ENCODE results near the gene MTA1. TPM values are rescaled to one million over a fixed set of nuclear protein-coding genes. Genes with fewer than 3 reads are reported as not detected.

The MTA1 gene
- total and polyA plus RNA-seq, 2 donors from 2014 or later, result 30.4 to 112 TPM

- TF ChIP-seq, protein P1, sequence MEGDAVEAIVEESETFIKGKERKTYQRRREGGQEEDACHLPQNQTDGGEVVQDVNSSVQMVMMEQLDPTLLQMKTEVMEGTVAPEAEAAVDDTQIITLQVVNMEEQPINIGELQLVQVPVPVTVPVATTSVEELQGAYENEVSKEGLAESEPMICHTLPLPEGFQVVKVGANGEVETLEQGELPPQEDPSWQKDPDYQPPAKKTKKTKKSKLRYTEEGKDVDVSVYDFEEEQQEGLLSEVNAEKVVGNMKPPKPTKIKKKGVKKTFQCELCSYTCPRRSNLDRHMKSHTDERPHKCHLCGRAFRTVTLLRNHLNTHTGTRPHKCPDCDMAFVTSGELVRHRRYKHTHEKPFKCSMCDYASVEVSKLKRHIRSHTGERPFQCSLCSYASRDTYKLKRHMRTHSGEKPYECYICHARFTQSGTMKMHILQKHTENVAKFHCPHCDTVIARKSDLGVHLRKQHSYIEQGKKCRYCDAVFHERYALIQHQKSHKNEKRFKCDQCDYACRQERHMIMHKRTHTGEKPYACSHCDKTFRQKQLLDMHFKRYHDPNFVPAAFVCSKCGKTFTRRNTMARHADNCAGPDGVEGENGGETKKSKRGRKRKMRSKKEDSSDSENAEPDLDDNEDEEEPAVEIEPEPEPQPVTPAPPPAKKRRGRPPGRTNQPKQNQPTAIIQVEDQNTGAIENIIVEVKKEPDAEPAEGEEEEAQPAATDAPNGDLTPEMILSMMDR (IDR thresholded peaks at IDR 0.05; ENCODE audit: borderline replicate concordance, extremely low read depth, insufficient read depth), result no peak
- no peak overlapping the region for H3K27ac ChIP-seq (ENCODE audit: low read depth in 2 of 2, low read length in 2 of 2)
- FAIRE-seq (no peak), DNase-seq (no peak)
- no peaks in the 10 kb centered on the region for H3K27me3 ChIP-seq (ENCODE audit: control insufficient read depth, insufficient read depth, low read length)
- H3K9me3 ChIP-seq (ENCODE audit: control insufficient read depth in 2 of 3, insufficient read depth in 1 of 3, low read length in 3 of 3), result peaks cover 0 to 3% (median 0%) of the 10 kb centered on the region in 3 donors
- H3K4me1 ChIP-seq (ENCODE audit: control insufficient read depth in 2 of 3, insufficient read depth in 2 of 3, low read depth in 1 of 3, low read length in 3 of 3), result peaks cover 0 to 2% (median 0%) of the 10 kb centered on the region in 3 donors
- H3K9ac ChIP-seq (ENCODE audit: low read length in 3 of 3), result no peak overlapping the region
- peaks cover 0 to 4% (median 0%) of the 10 kb centered on the region in 3 donors for H3K36me3 ChIP-seq (ENCODE audit: control insufficient read depth in 2 of 3, insufficient read depth in 3 of 3, low read length in 3 of 3)
- H3K4me3 ChIP-seq (ENCODE audit: low read length in 3 of 3), result no peak overlapping the region
- intact Hi-C loops (cut with DNase I), result no loop called here
These were observed 11.6 kb downstream of the MTA1 start for GRCh38 chr14:105431256-105431655.

GRCh38 chr14:105432657-105433056, 13.0 kb downstream of the MTA1 start:
- no peaks in the 10 kb centered on the region for H3K9me3 ChIP-seq (ENCODE audit: control insufficient read depth in 2 of 3, insufficient read depth in 1 of 3, low read length in 3 of 3)
- no peaks in the 10 kb centered on the region for H3K36me3 ChIP-seq (ENCODE audit: control insufficient read depth in 2 of 3, insufficient read depth in 3 of 3, low read length in 3 of 3)
- TF ChIP-seq, protein P1 (IDR thresholded peaks at IDR 0.05; ENCODE audit: borderline replicate concordance, extremely low read depth, insufficient read depth), result no peak
- intact Hi-C loops (cut with DNase I), result no loop called here
- no peaks in the 10 kb centered on the region for H3K27me3 ChIP-seq (ENCODE audit: control insufficient read depth, insufficient read depth, low read length)
- H3K9ac ChIP-seq (ENCODE audit: low read length in 3 of 3), result no peak overlapping the region
- H3K4me3 ChIP-seq (ENCODE audit: low read length in 3 of 3), result no peak overlapping the region
- peaks cover 0 to 2% (median 0%) of the 10 kb centered on the region in 3 donors for H3K4me1 ChIP-seq (ENCODE audit: control insufficient read depth in 2 of 3, insufficient read depth in 2 of 3, low read depth in 1 of 3, low read length in 3 of 3)
- no peak overlapping the region for H3K27ac ChIP-seq (ENCODE audit: low read depth in 2 of 2, low read length in 2 of 2)
- FAIRE-seq, result no peak
- DNase-seq, result peak in 1 of 5 donors; percentile 18

- Histone ChIP-seq H3K27ac (ENCODE audit: low read depth in 2 of 2, low read length in 2 of 2) (no peak overlapping the region), H3K27me3 (ENCODE audit: control insufficient read depth, insufficient read depth, low read length) (no peaks in the 10 kb centered on the region), H3K4me3 (ENCODE audit: low read length in 3 of 3) (no peak overlapping the region), H3K9ac (ENCODE audit: low read length in 3 of 3) (no peak overlapping the region), H3K9me3 (ENCODE audit: control insufficient read depth in 2 of 3, insufficient read depth in 1 of 3, low read length in 3 of 3) (no peaks in the 10 kb centered on the region), H3K4me1 (ENCODE audit: control insufficient read depth in 2 of 3, insufficient read depth in 2 of 3, low read depth in 1 of 3, low read length in 3 of 3) (peaks cover 0 to 2% (median 0%) of the 10 kb centered on the region in 3 donors), H3K36me3 (ENCODE audit: control insufficient read depth in 2 of 3, insufficient read depth in 3 of 3, low read length in 3 of 3) (no peaks in the 10 kb centered on the region)
- intact Hi-C loops (cut with DNase I), result no loop called here
- FAIRE-seq, result no peak
- TF ChIP-seq, protein P1 (IDR thresholded peaks at IDR 0.05; ENCODE audit: borderline replicate concordance, extremely low read depth, insufficient read depth), result no peak
- peak in 2 of 5 donors; percentile 37 to 72 for DNase-seq
These were observed 13.6 kb downstream of the MTA1 start for GRCh38 chr14:105433161-105433605.

DNA sequence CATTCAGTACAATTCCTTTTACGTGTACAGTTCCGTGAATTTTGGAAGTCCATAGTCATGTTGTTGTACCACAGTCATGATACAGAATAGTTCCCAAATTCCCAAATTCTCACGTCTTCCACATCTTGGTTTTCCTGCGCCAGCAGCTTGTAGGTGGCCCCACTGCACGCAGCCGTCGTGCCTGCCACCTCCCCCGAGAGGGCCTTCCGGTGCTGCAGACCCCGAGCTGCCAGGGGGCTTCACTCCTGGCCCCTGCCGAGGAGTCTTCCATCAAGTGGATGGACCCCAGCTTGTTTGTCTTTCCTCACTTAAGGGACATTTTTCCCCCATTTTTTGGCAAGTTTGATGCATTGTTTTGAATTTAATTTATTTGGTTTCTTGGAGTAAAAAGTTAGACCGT, 16.8 kb downstream of the MTA1 start:
- no peak overlapping the region for H3K9ac ChIP-seq (ENCODE audit: low read length in 3 of 3)
- DNase-seq, result no peak
- H3K27ac ChIP-seq (ENCODE audit: low read depth in 2 of 2, low read length in 2 of 2), result no peak overlapping the region
- intact Hi-C loops (cut with DNase I), result no loop called here
- peaks cover 0 to 2% (median 0%) of the 10 kb centered on the region in 3 donors for H3K36me3 ChIP-seq (ENCODE audit: control insufficient read depth in 2 of 3, insufficient read depth in 3 of 3, low read length in 3 of 3)
- FAIRE-seq, result no peak
- no peaks in the 10 kb centered on the region for H3K9me3 ChIP-seq (ENCODE audit: control insufficient read depth in 2 of 3, insufficient read depth in 1 of 3, low read length in 3 of 3)
- H3K4me1 ChIP-seq (ENCODE audit: control insufficient read depth in 2 of 3, insufficient read depth in 2 of 3, low read depth in 1 of 3, low read length in 3 of 3), result no peaks in the 10 kb centered on the region
- H3K27me3 ChIP-seq (ENCODE audit: control insufficient read depth, insufficient read depth, low read length), result no peaks in the 10 kb centered on the region
- no peak overlapping the region for H3K4me3 ChIP-seq (ENCODE audit: low read length in 3 of 3)
- TF ChIP-seq, protein P1 (IDR thresholded peaks at IDR 0.05; ENCODE audit: borderline replicate concordance, extremely low read depth, insufficient read depth), result no peak
